Measurements from ENCODE around the gene HOXA6. TPM values are rescaled to one million over a fixed set of nuclear protein-coding genes. Genes with fewer than 3 reads are reported as not detected.

The HOXA6 gene
- total RNA-seq, 1 experiment from 2014 or later = 0.65 TPM

GRCh38 chr7:27139334-27140125 is 8.0 kb downstream of the HOXA6 start:
- Histone ChIP-seq H2AFZ (no peak overlapping the region), H3F3A (ENCODE audit: insufficient read depth, low read depth) (peaks cover 17% of the 10 kb centered on the region), H4K20me1 (ENCODE audit: insufficient read depth) (no peaks in the 10 kb centered on the region), H3K9me2 (ENCODE audit: insufficient read depth) (no peaks in the 10 kb centered on the region), H3K27ac (no peak overlapping the region), H3K27me3 (ENCODE audit: insufficient read depth, low read depth) (no peaks in the 10 kb centered on the region), H3K9me3 (ENCODE audit: insufficient read depth, low read depth) (no peaks in the 10 kb centered on the region), H3K79me2 (ENCODE audit: low read depth) (no peaks in the 10 kb centered on the region), H3K4me1 (replicated peaks; ENCODE audit: insufficient read depth) (peaks cover 29% of the 10 kb centered on the region), H3K36me3 (ENCODE audit: low read depth) (no peaks in the 10 kb centered on the region), H3K4me2 (no peak overlapping the region), H3K4me3 (no peak overlapping the region)
- TF ChIP-seq CTCF (conservative IDR thresholded peaks at IDR 0.05) (no peak), EZH2 (IDR thresholded peaks at IDR 0.05; ENCODE audit: low read depth) (no peak)
- no peak for DNase-seq
- no TSS peak for BruUV-seq (replicated peaks)
- ChIA-PET POLR2A (ENCODE audit: unreplicated experiment) (no interaction called here), CTCF (no interaction called here)
- intact Hi-C loops (cut with micrococcal nuclease; ENCODE audit: unreplicated experiment) = no loop called here

GRCh38 chr7:27138985-27139333 is 8.6 kb downstream of the HOXA6 start:
- intact Hi-C loops (cut with micrococcal nuclease; ENCODE audit: unreplicated experiment) = no loop called here
- no TSS peak for BruUV-seq (replicated peaks)
- Histone ChIP-seq H3K4me3 (no peak overlapping the region), H4K20me1 (ENCODE audit: insufficient read depth) (no peaks in the 10 kb centered on the region), H3K9me3 (ENCODE audit: insufficient read depth, low read depth) (no peaks in the 10 kb centered on the region), H3K9me2 (ENCODE audit: insufficient read depth) (no peaks in the 10 kb centered on the region), H3F3A (ENCODE audit: insufficient read depth, low read depth) (peaks cover 23% of the 10 kb centered on the region), H3K4me2 (no peak overlapping the region), H3K27me3 (ENCODE audit: insufficient read depth, low read depth) (no peaks in the 10 kb centered on the region), H3K27ac (no peak overlapping the region), H3K36me3 (ENCODE audit: low read depth) (no peaks in the 10 kb centered on the region), H2AFZ (no peak overlapping the region), H3K4me1 (replicated peaks; ENCODE audit: insufficient read depth) (peaks cover 35% of the 10 kb centered on the region), H3K79me2 (ENCODE audit: low read depth) (no peaks in the 10 kb centered on the region)
- ChIA-PET POLR2A (ENCODE audit: unreplicated experiment) (no interaction called here), CTCF (no interaction called here)
- no peak for TF ChIP-seq CTCF (conservative IDR thresholded peaks at IDR 0.05)
- no peak for TF ChIP-seq EZH2 (IDR thresholded peaks at IDR 0.05; ENCODE audit: low read depth)
- no peak for DNase-seq

GRCh38 chr7:27138472-27138871 is 9.1 kb downstream of the HOXA6 start:
- Histone ChIP-seq H3K27ac (no peak overlapping the region), H3K36me3 (ENCODE audit: low read depth) (no peaks in the 10 kb centered on the region), H2AFZ (no peak overlapping the region), H3K4me3 (no peak overlapping the region), H3K4me2 (no peak overlapping the region), H4K20me1 (ENCODE audit: insufficient read depth) (no peaks in the 10 kb centered on the region), H3K79me2 (ENCODE audit: low read depth) (no peaks in the 10 kb centered on the region), H3K4me1 (replicated peaks; ENCODE audit: insufficient read depth) (peaks cover 39% of the 10 kb centered on the region), H3F3A (ENCODE audit: insufficient read depth, low read depth) (peaks cover 28% of the 10 kb centered on the region), H3K27me3 (ENCODE audit: insufficient read depth, low read depth) (no peaks in the 10 kb centered on the region), H3K9me3 (ENCODE audit: insufficient read depth, low read depth) (no peaks in the 10 kb centered on the region), H3K9me2 (ENCODE audit: insufficient read depth) (no peaks in the 10 kb centered on the region)
- CTCF ChIA-PET = no interaction called here
- no peak for TF ChIP-seq CTCF (conservative IDR thresholded peaks at IDR 0.05)
- no peak for TF ChIP-seq EZH2 (IDR thresholded peaks at IDR 0.05; ENCODE audit: low read depth)
- intact Hi-C loops (cut with micrococcal nuclease; ENCODE audit: unreplicated experiment) = no loop called here
- no TSS peak for BruUV-seq (replicated peaks)
- POLR2A ChIA-PET (ENCODE audit: unreplicated experiment) = no interaction called here
- DNase-seq = no peak
